Psoas muscle (tissue), 8 donors: ENCODE measurements around the gene KRT7. TPM values are rescaled to one million over a fixed set of nuclear protein-coding genes. Genes with fewer than 3 reads are reported as not detected.

Experiments used
- ATAC-seq, 4 donors: fragments of 200-7000 bp; cut with Tn5 transposase; one replicate each; pipeline ENCODE4 v1.9.1; 2020; ENCODE audit warnings: moderate library complexity in 3 of 4, mild to moderate bottlenecking in 2 of 4
- DNase-seq, 2 donors: peaks; one replicate each; pipeline ENCODE4 v3.0.0-alpha.2; 2020
- H3K27ac ChIP-seq: fragments of 200-600 bp; one replicate; pipeline ENCODE4 v1.8.0; 2022
- H3K27me3 ChIP-seq, 3 donors: fragments of 200-600 bp in 1 of 3; one replicate each; pipeline versions ENCODE4 v1.6.1 to v1.8.0; 2013 to 2022; ENCODE audit warnings: low read length in 2 of 3, mild to moderate bottlenecking in 2 of 3, moderate library complexity in 1 of 3; ENCODE audit not compliant: insufficient read depth in 3 of 3
- H3K36me3 ChIP-seq, 2 donors: fragments of 200-600 bp in 1 of 2; one replicate each; pipeline versions ENCODE4 v1.6.1 to v1.8.0; 2013 to 2022; ENCODE audit warnings: low read depth in 1 of 2, mild to moderate bottlenecking in 1 of 2, moderate library complexity in 1 of 2; ENCODE audit not compliant: insufficient read depth in 1 of 2
- H3K4me1 ChIP-seq: fragments of 200-600 bp; one replicate; pipeline ENCODE4 v1.8.0; 2022
- H3K4me3 ChIP-seq: fragments of 200-600 bp; one replicate; pipeline ENCODE4 v1.8.0; 2022; ENCODE audit warnings: mild to moderate bottlenecking
- H3K9me3 ChIP-seq: fragments of 200-600 bp; one replicate; pipeline ENCODE4 v1.8.0; 2022
- CTCF ChIP-seq: fragments of 200-600 bp; IDR thresholded peaks from one replicate; pipeline ENCODE4 v1.8.0; 2022; ENCODE audit warnings: antibody characterized with exemption
- WGBS, 3 donors: extraction: QIAGEN DNeasy Blood & Tissue Kit; methylation state at CpG; one replicate each; pipeline versions ENCODE4 v1.1.6 to v1.1.7; 2013; 5-methylcytosine and 5-hydroxymethylcytosine counted together
- intact Hi-C, 2 donors: fragments of 100-400 bp; cut with DNase I; formaldehyde crosslinking; loops; one replicate each; pipeline versions ENCODE4 v1.11.0 to v1.14.2; 2022
- polyA plus RNA-seq, 3 donors: library from polyadenylated mRNA; stranded (reverse); fragments of 200-250 nt; gene quantifications; one replicate each; pipeline ENCODE4 v1.2.3, GENCODE V29; 2013
- total RNA-seq, 4 donors: library from RNA; stranded (reverse); fragmentation: NEBNext Ultra II Directional in 2 of 4; extraction: Animal tissue kit (Norgen Biotek cat#: 25700) in 2 of 4; gene quantifications; one replicate each; pipeline versions ENCODE4 v1.2.1 to v1.2.4, GENCODE V29; 2021 to 2023
- donor health status: healthy with polysubstance abuse.
- donor health status: DM: no; HTN: no; CAD: no; lungs with moderate emphysema.
- donor health status: Bipolar disorder and iron deficiency.
- donor health status: healthy.
- donor health status: DM: yes; HTN: yes; CAD: no.
- donor health status: DM: no; HTN: no; CAD: no.
- donor health status: DM: no; HTN: no; CAD: no.
- donor health status: DM: yes; HTN: yes; CAD: no.

The KRT7 gene
- total and polyA plus RNA-seq, 7 donors, result 0.39 to 3.9 (median 1.6) TPM

- Histone ChIP-seq H3K9me3 (no peaks in the 10 kb centered on the region), H3K4me3 (no peak overlapping the region), H3K36me3 (no peaks in the 10 kb centered on the region), H3K4me1 (no peaks in the 10 kb centered on the region), H3K27ac (no peak overlapping the region), H3K27me3 (peaks cover 0 to 7% (median 0%) of the 10 kb centered on the region in 3 donors)
- ATAC-seq (no peak), DNase-seq (no peak)
- WGBS, 3 donors, result 74 to 89% (median 84%) methylated on average over 6 of the region's 6 CpGs
- no peak for TF ChIP-seq CTCF
- intact Hi-C loops, result no loop called here
Measured at GRCh38 chr12:52270541-52271070, 37.6 kb downstream of the KRT7 start.

GRCh38 chr12:52271158-52271557 lies 38.1 kb downstream of the KRT7 start:
- no peak for TF ChIP-seq CTCF
- H3K36me3 ChIP-seq, result no peaks in the 10 kb centered on the region
- WGBS, 3 donors, result 77 to 90% (median 89%) methylated on average over 1 of the region's 1 CpG
- ATAC-seq (no peak), DNase-seq (no peak)
- intact Hi-C loops, result no loop called here
- no peak overlapping the region for H3K27ac ChIP-seq
- H3K9me3 ChIP-seq, result no peaks in the 10 kb centered on the region
- peaks cover 0 to 7% (median 0%) of the 10 kb centered on the region in 3 donors for H3K27me3 ChIP-seq
- H3K4me3 ChIP-seq, result no peak overlapping the region
- H3K4me1 ChIP-seq, result no peaks in the 10 kb centered on the region

GRCh38 chr12:52274521-52275120 lies 41.6 kb downstream of the KRT7 start, which contains the start of gene KRT86:
TSS of gene KRT86 (plus strand) at chr12:52274645. CDS start at chr12:52301917, 27,272 bp downstream.
- no peak within 1 kb of the TSS for H3K27ac ChIP-seq
- no peak for DNase-seq
- WGBS, 3 donors, result 55 to 56% (median 56%) methylated on average over 3 of the region's 3 CpGs
- no peaks in the 10 kb centered on the region for H3K36me3 ChIP-seq
- H3K9me3 ChIP-seq, result no peaks in the 10 kb centered on the region
- TF ChIP-seq CTCF, result no peak
- H3K4me3 ChIP-seq, result no peak within 1 kb of the TSS
- intact Hi-C loops, result loop anchor here (5.0 kb wide), 2 partner anchors 52 to 62 kb away; no protein-coding TSS in a partner anchor
- H3K4me1 ChIP-seq, result no peaks in the 10 kb centered on the region
- ATAC-seq, result no peak
- peaks cover 0 to 7% (median 0%) of the 10 kb centered on the region in 3 donors for H3K27me3 ChIP-seq

GRCh38 chr12:52275686-52276085 lies 42.6 kb downstream of the KRT7 start:
- H3K9me3 ChIP-seq, result no peaks in the 10 kb centered on the region
- ATAC-seq (no peak), DNase-seq (no peak)
- TF ChIP-seq CTCF, result no peak
- H3K27me3 ChIP-seq, result peaks cover 0 to 7% (median 0%) of the 10 kb centered on the region in 3 donors
- 81 to 100% (median 85%) methylated on average over 3 of the region's 3 CpGs for WGBS, 3 donors
- H3K36me3 ChIP-seq, result no peaks in the 10 kb centered on the region
- H3K27ac ChIP-seq, result no peak overlapping the region
- no peak overlapping the region for H3K4me3 ChIP-seq
- H3K4me1 ChIP-seq, result peaks cover 5% of the 10 kb centered on the region
- intact Hi-C loops, result loop anchor here (5.0 kb wide), 2 partner anchors 53 to 63 kb away; no protein-coding TSS in a partner anchor
